A673 (cell line): Measurements from ENCODE around the gene SYT5. TPM values are rescaled to one million over a fixed set of nuclear protein-coding genes. Genes with fewer than 3 reads are reported as not detected.
"Not testable (repeated sequence)": the region's sequence is repeated elsewhere in the genome, so short reads cannot be mapped to it uniquely, and the experiment has no call there.

Experiments
- BruUV-seq: library from RNA; stranded (reverse); fragments of 400-500 nt; replicated peaks from 2 replicates; lab custom pipeline; 2021; lab: Mats Ljungman, UMichigan
- CTCF ChIA-PET: fragments of 300-600 bp; sonication (Branson Sonifier 250); formaldehyde crosslinking; loops from one replicate; lab custom pipeline; 2022; ENCODE audit warnings: antibody characterized with exemption; lab: Charles Lee
- POLR2A ChIA-PET: fragments of 300-600 bp; sonication (Branson Sonifier 250); formaldehyde crosslinking; loops from one replicate; lab custom pipeline; 2022; ENCODE audit warnings: antibody characterized with exemption; ENCODE audit not compliant: low non-redundant PET; lab: Charles Lee
- DNase-seq: peaks from one replicate; pipeline ENCODE4 v3.0.0-alpha.2; 2015; ENCODE audit warnings: low spot score
- H3K27ac ChIP-seq: fragments of 200-600 bp; sonication (generic); 2 replicates; pipeline ENCODE4 v1.5.1; 2016; ENCODE audit warnings: mixed run types, low read depth, mild to moderate bottlenecking, mixed read lengths, antibody characterized with exemption, low read length; ENCODE audit not compliant: poor library complexity, severe bottlenecking
- H3K27me3 ChIP-seq: fragments of 200-600 bp; sonication (generic); replicated peaks from 2 replicates; pipeline ENCODE4 v1.6.1; 2017; ENCODE audit warnings: mixed run types, low read depth, mild to moderate bottlenecking, mixed read lengths, antibody characterized with exemption, low read length; ENCODE audit not compliant: insufficient read depth, poor library complexity
- H3K36me3 ChIP-seq: fragments of 200-600 bp; sonication (generic); 2 replicates; pipeline ENCODE4 v1.6.1; 2016; ENCODE audit warnings: mixed run types, mild to moderate bottlenecking, mixed read lengths, antibody characterized with exemption, low read length; ENCODE audit not compliant: insufficient read depth, poor library complexity, severe bottlenecking
- H3K4me1 ChIP-seq: fragments of 200-600 bp; sonication (generic); 2 replicates; pipeline ENCODE4 v1.6.1; 2017; ENCODE audit warnings: mixed run types, mild to moderate bottlenecking, mixed read lengths, antibody characterized with exemption, low read length; ENCODE audit not compliant: insufficient read depth, poor library complexity, severe bottlenecking
- H3K4me3 ChIP-seq: fragments of 200-600 bp; sonication (generic); 2 replicates; pipeline ENCODE4 v1.5.1; 2016; ENCODE audit warnings: low read depth, mixed run types, mild to moderate bottlenecking, mixed read lengths, low read length; ENCODE audit not compliant: poor library complexity, severe bottlenecking
- H3K9me3 ChIP-seq: fragments of 200-600 bp; sonication (generic); 2 replicates; pipeline ENCODE4 v1.6.1; 2016; ENCODE audit warnings: mixed run types, low read depth, mild to moderate bottlenecking, mixed read lengths, antibody characterized with exemption, low read length; ENCODE audit not compliant: poor library complexity, severe bottlenecking
- EZH2 ChIP-seq: fragments of 200-600 bp; sonication (generic); IDR thresholded peaks from 2 replicates; pipeline ENCODE4 v1.6.1; 2017; ENCODE audit warnings: borderline replicate concordance, low read depth, mild to moderate bottlenecking, mixed read lengths, antibody characterized with exemption, low read length; ENCODE audit not compliant: poor library complexity, severe bottlenecking
- intact Hi-C: fragments of 100-400 bp; cut with micrococcal nuclease; formaldehyde crosslinking; loops from one replicate; pipeline ENCODE4 v1.10.0; 2022; ENCODE audit not compliant: unreplicated experiment
- total RNA-seq: library from RNA; stranded (reverse); gene quantifications from 2 replicates; pipeline ENCODE4 v1.2.3, GENCODE V29; 2021
- TF ChIP-seq, protein P1 (sequence below): fragments of 300-800, 200-600 bp; sonication (generic); conservative IDR thresholded peaks from 2 replicates; pipeline ENCODE4 v1.5.1; 2017; ENCODE audit warnings: low read depth, mild to moderate bottlenecking, antibody characterized with exemption, low read length, moderate library complexity, mixed read lengths

The SYT5 gene
- total RNA-seq, 1 experiment from 2014 or later = not detected

DNA sequence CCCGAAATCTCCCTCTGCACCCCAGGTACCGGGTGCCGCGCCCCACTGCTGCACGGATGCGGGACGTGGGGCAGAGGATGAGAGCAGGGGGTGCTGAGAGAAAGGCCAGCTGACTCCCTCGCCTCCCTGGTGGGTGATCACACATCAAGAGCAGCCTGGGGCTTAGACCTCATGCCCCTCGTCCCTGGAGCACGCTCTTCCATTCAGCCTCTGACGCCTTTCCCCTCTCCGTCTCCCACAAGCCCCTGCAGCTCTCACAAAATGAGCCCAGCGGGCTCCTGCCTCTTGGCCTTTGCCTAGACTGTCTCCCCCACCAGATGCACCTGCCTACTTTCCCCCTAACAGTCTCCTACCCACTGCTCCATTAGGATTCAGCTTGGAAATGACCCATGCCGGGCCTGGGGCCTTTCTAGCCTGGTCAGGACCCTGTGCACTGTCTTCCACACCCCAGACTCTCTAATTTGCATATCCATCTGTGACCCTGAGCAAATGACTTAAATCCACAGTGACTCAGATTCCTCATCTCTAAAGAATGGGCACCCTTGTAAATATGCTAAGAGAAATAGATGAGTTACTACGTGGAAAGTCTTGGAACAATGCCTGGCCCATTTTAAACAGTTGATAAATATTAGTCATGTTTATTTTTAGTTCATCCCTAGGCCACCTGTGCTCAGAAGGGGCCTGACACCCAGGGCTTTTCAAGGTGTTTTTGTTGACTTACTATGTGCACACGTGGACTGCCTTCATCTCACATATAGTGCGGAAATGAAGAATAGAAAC lies 29.8 kb upstream of the SYT5 start:
- Histone ChIP-seq H3K27ac (no peak overlapping the region), H3K9me3 (no peaks in the 10 kb centered on the region), H3K4me1 (no peaks in the 10 kb centered on the region), H3K27me3 (no peaks in the 10 kb centered on the region), H3K36me3 (no peaks in the 10 kb centered on the region), H3K4me3 (no peak overlapping the region)
- TF ChIP-seq, protein P1, sequence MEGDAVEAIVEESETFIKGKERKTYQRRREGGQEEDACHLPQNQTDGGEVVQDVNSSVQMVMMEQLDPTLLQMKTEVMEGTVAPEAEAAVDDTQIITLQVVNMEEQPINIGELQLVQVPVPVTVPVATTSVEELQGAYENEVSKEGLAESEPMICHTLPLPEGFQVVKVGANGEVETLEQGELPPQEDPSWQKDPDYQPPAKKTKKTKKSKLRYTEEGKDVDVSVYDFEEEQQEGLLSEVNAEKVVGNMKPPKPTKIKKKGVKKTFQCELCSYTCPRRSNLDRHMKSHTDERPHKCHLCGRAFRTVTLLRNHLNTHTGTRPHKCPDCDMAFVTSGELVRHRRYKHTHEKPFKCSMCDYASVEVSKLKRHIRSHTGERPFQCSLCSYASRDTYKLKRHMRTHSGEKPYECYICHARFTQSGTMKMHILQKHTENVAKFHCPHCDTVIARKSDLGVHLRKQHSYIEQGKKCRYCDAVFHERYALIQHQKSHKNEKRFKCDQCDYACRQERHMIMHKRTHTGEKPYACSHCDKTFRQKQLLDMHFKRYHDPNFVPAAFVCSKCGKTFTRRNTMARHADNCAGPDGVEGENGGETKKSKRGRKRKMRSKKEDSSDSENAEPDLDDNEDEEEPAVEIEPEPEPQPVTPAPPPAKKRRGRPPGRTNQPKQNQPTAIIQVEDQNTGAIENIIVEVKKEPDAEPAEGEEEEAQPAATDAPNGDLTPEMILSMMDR = no peak
- TF ChIP-seq EZH2 = no peak
- DNase-seq = peak; percentile 47
- no TSS peak for BruUV-seq
- intact Hi-C loops = no loop called here
- CTCF ChIA-PET = no interaction called here
- POLR2A ChIA-PET = no interaction called here

- intact Hi-C loops = no loop called here
- no peaks in the 10 kb centered on the region for H3K36me3 ChIP-seq
- H3K27me3 ChIP-seq = no peaks in the 10 kb centered on the region
- H3K4me1 ChIP-seq = no peaks in the 10 kb centered on the region
- ChIA-PET POLR2A (no interaction called here), CTCF (no interaction called here)
- TF ChIP-seq, protein P1 = no peak
- no peak for TF ChIP-seq EZH2
- no peaks in the 10 kb centered on the region for H3K9me3 ChIP-seq
- DNase-seq = no peak
- no peak within 1 kb of the TSS for H3K27ac ChIP-seq
- no peak within 1 kb of the TSS for H3K4me3 ChIP-seq
- no TSS peak for BruUV-seq
These were observed 29.0 kb upstream of the SYT5 start, which contains the start of gene PTPRH for GRCh38 chr19:55208880-55209692. PTPRH (minus strand) TSS chr19:55209501; CDS start chr19:55209433, 68 bp downstream.

DNA sequence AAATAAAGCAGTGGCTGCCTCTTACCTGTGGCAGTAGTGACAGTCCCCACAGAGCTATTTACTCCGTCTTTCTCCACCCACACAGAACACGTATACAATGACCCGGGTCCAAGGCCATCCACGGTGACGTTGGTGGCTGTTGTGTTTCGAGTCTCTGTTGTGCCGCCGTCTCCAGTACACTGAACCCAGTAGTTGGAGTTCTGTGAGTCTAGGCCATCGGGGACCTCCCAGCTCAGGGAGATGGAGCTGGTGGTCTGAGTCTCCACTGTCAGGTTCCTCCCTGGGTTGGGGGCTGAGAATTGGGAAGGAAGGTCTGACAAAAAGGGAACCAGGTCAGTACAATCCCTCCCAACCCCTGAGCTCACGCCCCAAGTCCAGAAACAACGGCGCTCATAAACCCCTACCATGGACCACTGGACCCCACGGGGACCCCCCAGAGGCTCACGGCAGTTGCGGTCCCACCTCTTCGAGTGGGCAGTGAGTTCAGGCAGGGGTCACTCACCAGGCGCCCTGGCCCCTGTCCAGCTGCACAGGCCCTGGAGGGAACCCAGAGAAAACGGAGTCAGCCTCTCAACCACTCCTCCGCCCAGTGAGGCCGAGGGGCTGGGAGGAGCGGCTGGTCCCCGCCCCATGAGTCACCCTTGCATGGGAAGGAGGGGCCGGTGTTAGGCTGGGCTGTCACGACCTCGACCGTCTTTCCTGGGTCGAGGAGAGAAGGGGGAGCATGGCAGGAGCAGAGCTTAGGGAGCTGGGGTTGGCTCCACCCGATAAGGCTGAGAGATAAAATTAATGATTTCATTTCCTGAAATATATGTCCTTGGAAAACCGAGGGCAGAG lies 26.8 kb upstream of the SYT5 start:
- POLR2A ChIA-PET = no interaction called here
- H3K9me3 ChIP-seq = no peaks in the 10 kb centered on the region
- H3K36me3 ChIP-seq = no peaks in the 10 kb centered on the region
- peak; percentile 74 for DNase-seq
- CTCF ChIA-PET = no interaction called here
- no peak overlapping the region for H3K4me3 ChIP-seq
- no peaks in the 10 kb centered on the region for H3K4me1 ChIP-seq
- TF ChIP-seq EZH2 = no peak
- TF ChIP-seq, protein P1 = no peak
- H3K27me3 ChIP-seq = no peaks in the 10 kb centered on the region
- intact Hi-C loops = no loop called here
- no peak overlapping the region for H3K27ac ChIP-seq
- no TSS peak for BruUV-seq

GRCh38 chr19:55202199-55202598 lies 22.1 kb upstream of the SYT5 start:
- H3K4me1 ChIP-seq, POLR2A ChIA-PET, DNase-seq, H3K27ac ChIP-seq, H3K27me3 ChIP-seq, CTCF ChIA-PET, BruUV-seq, H3K36me3 ChIP-seq, H3K4me3 ChIP-seq, H3K9me3 ChIP-seq, intact Hi-C loops: not testable (repeated sequence)
